Left lung (tissue), 10 donors: ENCODE data around the gene RASSF7. TPM values are rescaled to one million over a fixed set of nuclear protein-coding genes. Genes with fewer than 3 reads are reported as not detected.

Experiments
- ATAC-seq: fragments of 200-7000 bp; cut with Tn5 transposase; one replicate; pipeline ENCODE4 v1.9.1; 2020; ENCODE audit warnings: moderate library complexity
- DNase-seq, 4 donors: peaks; one replicate each; pipeline ENCODE4 v3.0.0-alpha.2; 2013 to 2020
- H3K27ac ChIP-seq, 2 donors: fragments of 200-600 bp; sonication (generic) in 1 of 2; one replicate each; pipeline versions ENCODE4 v1.5.0 to v1.8.0; 2020 to 2021
- H3K27me3 ChIP-seq, 2 donors: fragments of 200-600 bp; sonication (generic) in 1 of 2; one replicate each; pipeline versions ENCODE4 v1.5.0 to v1.8.0; 2020 to 2021
- H3K36me3 ChIP-seq, 2 donors: fragments of 200-600 bp; sonication (generic) in 1 of 2; one replicate each; pipeline versions ENCODE4 v1.5.0 to v1.8.0; 2020 to 2021
- H3K4me1 ChIP-seq, 2 donors: fragments of 200-600 bp; one replicate each; pipeline ENCODE4 v1.8.0; 2021
- H3K4me3 ChIP-seq, 2 donors: fragments of 200-600 bp; sonication (generic) in 1 of 2; one replicate each; pipeline versions ENCODE4 v1.5.0 to v1.8.0; 2020 to 2021; ENCODE audit warnings: mild to moderate bottlenecking in 1 of 2
- H3K9me3 ChIP-seq, 2 donors: fragments of 200-600 bp; sonication (generic) in 1 of 2; one replicate each; pipeline versions ENCODE4 v1.5.0 to v1.8.0; 2020 to 2021
- CTCF ChIP-seq, 2 donors: fragments of 200-600 bp; sonication (generic) in 1 of 2; IDR thresholded peaks; one replicate each; pipeline versions ENCODE4 v1.5.0 to v1.8.0; 2021; ENCODE audit warnings: antibody characterized with exemption in 2 of 2
- intact Hi-C, 2 donors: fragments of 100-400 bp; cut with DNase I; formaldehyde crosslinking; loops; one replicate each; pipeline versions ENCODE4 v1.11.2 to v1.14.2; 2022
- polyA plus RNA-seq, 6 donors: library from polyadenylated mRNA; unstranded; fragments of 120-200 nt; gene quantifications; one replicate each; pipeline ENCODE4 v1.2.1, GENCODE V29; 2013; ENCODE audit not compliant: insufficient read length in 6 of 6
- total RNA-seq, 2 donors: library from RNA; stranded (reverse); fragmentation: NEBNext Ultra II Directional; extraction: Animal tissue kit (Norgen Biotek cat#: 25700); gene quantifications; one replicate each; pipeline ENCODE4 v1.2.1, GENCODE V29; 2021
- donor health status: DM: no; HTN: yes; CAD: no.
- donor health status: DM: no; HTN: no; CAD: no.

The RASSF7 gene
- total and polyA plus RNA-seq, 8 donors, result 17.6 to 57.2 (median 28.8) TPM

- ATAC-seq, result peak; percentile 2
These were observed 7.0 kb downstream of the RASSF7 start for GRCh38 chr11:567629-568292.

GRCh38 chr11:568306-569157, 7.8 kb downstream of the RASSF7 start:
- TF ChIP-seq CTCF (IDR thresholded peaks at IDR 0.05), result no peak
- intact Hi-C loops, result no loop called here
- ATAC-seq (peak; percentile 88), DNase-seq (peak; percentile 88 to 96 (median 94))
- Histone ChIP-seq H3K4me3 (peak overlapping the region; percentile 48 to 53), H3K4me1 (peaks cover 6 to 29% of the 10 kb centered on the region in 2 donors), H3K9me3 (no peaks in the 10 kb centered on the region), H3K27me3 (peaks cover 0 to 24% of the 10 kb centered on the region in 2 donors), H3K27ac (peak overlapping the region; percentile 67 to 83), H3K36me3 (peaks cover 0 to 2% of the 10 kb centered on the region in 2 donors)

More at GRCh38 chr11:567629-568292, 7.0 kb downstream of the RASSF7 start:
- H3K36me3 ChIP-seq, result peaks cover 0 to 9% of the 10 kb centered on the region in 2 donors
- intact Hi-C loops, result no loop called here
- peaks cover 0 to 19% of the 10 kb centered on the region in 2 donors for H3K27me3 ChIP-seq
- peaks cover 6 to 23% of the 10 kb centered on the region in 2 donors for H3K4me1 ChIP-seq
- peak overlapping the region; percentile 48 to 53 for H3K4me3 ChIP-seq
- DNase-seq, result peak in 1 of 4 donors; percentile 82
- H3K9me3 ChIP-seq, result no peaks in the 10 kb centered on the region
- TF ChIP-seq CTCF (IDR thresholded peaks at IDR 0.05), result no peak
- peak overlapping the region; percentile 62 to 83 for H3K27ac ChIP-seq

GRCh38 chr11:569158-569885, 8.6 kb downstream of the RASSF7 start:
- Histone ChIP-seq H3K4me3 (peak overlapping the region; percentile 48 to 53), H3K36me3 (no peaks in the 10 kb centered on the region), H3K27ac (peak overlapping the region; percentile 67 to 83), H3K27me3 (peaks cover 0 to 27% of the 10 kb centered on the region in 2 donors), H3K4me1 (peaks cover 6 to 31% of the 10 kb centered on the region in 2 donors), H3K9me3 (no peaks in the 10 kb centered on the region)
- intact Hi-C loops, result no loop called here
- ATAC-seq, result no peak
- no peak for DNase-seq
- TF ChIP-seq CTCF (IDR thresholded peaks at IDR 0.05), result no peak

- TF ChIP-seq CTCF (IDR thresholded peaks at IDR 0.05), result no peak
- Histone ChIP-seq H3K27me3 (peaks cover 4 to 41% of the 10 kb centered on the region in 2 donors), H3K4me3 (no peak overlapping the region), H3K4me1 (peaks cover 13 to 45% of the 10 kb centered on the region in 2 donors), H3K27ac (no peak overlapping the region), H3K9me3 (no peaks in the 10 kb centered on the region), H3K36me3 (no peaks in the 10 kb centered on the region)
- intact Hi-C loops, result no loop called here
- DNase-seq (no peak), ATAC-seq (no peak)
These were observed 11.0 kb downstream of the RASSF7 start for GRCh38 chr11:571802-572185.
